Activated CD8-positive, alpha-beta memory T cell treated with anti-CD3 and anti-CD28 coated beads, Interleukin-2, amount 50 U/mL, for 4 hours (primary cell): ENCODE results near the gene MYLK2.
"Not testable (repeated sequence)": the region's sequence is repeated elsewhere in the genome, so short reads cannot be mapped to it uniquely, and the experiment has no call there.

Experiments used
- DNase-seq: peaks from one replicate; pipeline ENCODE4 v3.0.0-alpha.2; 2020

The MYLK2 gene

DNA sequence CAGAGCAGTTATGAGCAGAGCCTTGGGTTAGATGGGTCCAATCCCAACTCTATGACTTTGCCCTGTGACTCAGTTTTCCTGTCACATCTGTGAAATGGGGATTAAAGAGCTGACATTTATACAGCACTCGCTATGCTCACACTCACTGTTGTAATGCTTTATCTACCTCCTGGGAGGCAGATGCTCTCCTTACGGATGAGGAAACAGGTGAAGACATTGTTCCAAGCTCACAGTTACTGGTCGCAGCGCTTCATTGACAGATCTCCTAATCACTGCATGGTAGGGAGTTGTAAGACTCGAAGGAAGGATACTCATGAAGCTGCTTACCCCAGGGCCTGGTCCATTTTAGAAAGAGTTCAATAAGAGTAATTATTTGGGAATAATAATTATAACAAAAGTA lies 2.9 kb upstream of the MYLK2 start:
- no peak for DNase-seq

DNA sequence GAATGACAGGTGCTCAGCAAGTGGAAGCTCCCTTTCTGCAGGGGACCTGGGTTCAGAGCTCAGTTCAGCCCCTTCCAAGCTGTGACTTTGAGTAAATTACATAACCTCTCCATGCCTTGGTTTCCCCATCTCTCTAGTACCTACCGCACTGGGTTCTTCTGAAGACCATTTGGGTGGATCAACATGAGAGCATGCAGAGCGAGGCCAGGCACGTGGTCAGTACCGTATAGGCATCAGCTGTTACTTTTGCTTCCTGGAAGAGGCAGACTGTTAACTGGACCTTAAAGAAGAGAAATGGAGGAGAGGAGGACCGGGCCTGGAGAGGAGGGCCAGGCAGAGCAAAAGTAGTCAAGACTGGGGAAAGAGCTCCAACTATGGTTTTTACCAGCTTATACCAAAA lies 1.7 kb upstream of the MYLK2 start:
- no peak for DNase-seq

DNA sequence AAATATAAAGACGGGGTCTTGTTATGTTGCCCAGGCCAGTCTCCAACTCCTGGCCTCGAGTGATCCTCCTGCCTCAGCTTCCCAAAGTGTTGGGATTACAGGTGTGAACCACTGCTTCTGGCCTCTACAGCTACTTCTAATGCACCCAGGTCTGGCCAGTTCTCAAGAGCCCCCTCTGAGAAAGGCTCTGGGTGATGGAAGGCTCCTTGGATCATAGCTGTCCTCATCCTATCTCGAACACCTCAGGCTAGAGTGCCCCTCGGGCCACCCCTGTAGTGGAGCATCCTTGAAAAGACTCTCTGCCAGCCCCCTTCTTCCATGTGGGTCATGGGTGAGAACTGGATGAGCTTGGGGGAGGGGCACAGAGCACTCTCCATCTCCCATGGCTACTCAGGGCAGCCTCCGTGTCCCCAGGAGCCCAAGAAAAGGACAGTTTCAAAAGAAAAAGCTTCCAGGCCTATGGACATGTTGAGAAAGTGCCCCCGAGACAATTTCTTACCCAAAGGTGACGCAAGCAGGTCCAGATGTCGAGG lies 714 bp upstream of the MYLK2 start:
- no peak for DNase-seq

DNA sequence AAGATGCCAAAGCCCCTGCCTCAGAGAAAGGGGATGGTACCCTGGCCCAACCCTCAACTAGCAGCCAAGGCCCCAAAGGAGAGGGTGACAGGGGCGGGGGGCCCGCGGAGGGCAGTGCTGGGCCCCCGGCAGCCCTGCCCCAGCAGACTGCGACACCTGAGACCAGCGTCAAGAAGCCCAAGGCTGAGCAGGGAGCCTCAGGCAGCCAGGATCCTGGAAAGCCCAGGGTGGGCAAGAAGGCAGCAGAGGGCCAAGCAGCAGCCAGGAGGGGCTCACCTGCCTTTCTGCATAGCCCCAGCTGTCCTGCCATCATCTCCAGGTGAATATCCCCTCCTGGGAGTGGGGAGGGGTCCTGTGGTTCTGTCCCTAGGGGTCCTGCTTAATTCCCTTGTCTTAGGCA lies 1.1 kb downstream of the MYLK2 start:
- DNase-seq = no peak

DNA sequence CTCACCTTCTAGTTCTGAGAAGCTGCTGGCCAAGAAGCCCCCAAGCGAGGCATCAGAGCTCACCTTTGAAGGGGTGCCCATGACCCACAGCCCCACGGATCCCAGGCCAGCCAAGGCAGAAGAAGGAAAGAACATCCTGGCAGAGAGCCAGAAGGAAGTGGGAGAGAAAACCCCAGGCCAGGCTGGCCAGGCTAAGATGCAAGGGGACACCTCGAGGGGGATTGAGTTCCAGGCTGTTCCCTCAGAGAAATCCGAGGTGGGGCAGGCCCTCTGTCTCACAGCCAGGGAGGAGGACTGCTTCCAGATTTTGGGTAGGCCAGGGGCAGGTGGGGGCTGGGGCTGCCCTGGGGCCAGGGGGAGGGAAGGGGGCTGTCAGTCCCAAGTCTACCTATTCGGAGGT lies 2.3 kb downstream of the MYLK2 start:
- no peak for DNase-seq

DNA sequence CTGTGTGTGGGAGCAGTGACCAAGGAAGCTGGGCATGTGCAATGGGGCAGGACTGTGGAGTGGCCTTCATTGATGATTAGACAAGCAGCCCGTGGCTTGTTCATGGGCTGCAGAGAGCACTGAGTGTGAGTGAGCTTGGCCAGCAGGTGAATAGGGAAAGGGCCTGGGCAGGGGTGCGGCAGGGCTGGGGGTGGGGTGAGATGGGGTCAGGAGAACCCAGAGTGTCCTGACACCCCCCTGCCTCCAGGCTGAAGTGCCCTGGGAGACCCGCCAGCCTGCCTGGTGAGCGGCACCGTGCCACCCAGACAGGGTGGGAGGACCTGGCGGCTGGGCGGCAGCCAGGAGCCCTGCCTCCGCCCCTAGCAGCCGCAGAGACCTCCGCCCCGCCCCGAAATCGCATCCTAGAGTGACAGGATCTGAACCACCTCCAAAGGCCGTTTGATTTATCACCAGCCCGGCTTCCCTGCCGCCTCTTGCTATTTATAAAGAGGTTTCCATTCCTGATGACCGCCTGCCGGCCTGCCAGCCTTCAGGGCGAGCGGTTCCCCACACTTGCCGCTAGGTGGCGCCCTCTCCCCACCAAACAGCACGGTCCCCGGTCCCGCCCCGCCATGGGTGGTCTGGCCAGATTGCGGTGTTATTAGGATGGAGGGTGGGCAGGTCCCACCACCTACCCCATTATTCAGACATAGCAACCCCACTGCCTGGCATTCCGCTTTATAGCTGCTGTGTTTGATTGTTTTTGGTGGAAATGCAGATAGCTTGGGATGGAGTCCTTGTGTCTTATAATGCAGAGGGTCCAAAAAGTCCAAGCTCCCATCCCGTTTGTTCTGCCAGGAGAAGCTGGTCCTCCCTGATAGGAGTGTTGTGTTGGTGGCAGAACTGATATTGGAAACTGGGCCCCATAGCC lies 3.5 kb downstream of the MYLK2 start:
- peak; percentile 81 for DNase-seq

DNA sequence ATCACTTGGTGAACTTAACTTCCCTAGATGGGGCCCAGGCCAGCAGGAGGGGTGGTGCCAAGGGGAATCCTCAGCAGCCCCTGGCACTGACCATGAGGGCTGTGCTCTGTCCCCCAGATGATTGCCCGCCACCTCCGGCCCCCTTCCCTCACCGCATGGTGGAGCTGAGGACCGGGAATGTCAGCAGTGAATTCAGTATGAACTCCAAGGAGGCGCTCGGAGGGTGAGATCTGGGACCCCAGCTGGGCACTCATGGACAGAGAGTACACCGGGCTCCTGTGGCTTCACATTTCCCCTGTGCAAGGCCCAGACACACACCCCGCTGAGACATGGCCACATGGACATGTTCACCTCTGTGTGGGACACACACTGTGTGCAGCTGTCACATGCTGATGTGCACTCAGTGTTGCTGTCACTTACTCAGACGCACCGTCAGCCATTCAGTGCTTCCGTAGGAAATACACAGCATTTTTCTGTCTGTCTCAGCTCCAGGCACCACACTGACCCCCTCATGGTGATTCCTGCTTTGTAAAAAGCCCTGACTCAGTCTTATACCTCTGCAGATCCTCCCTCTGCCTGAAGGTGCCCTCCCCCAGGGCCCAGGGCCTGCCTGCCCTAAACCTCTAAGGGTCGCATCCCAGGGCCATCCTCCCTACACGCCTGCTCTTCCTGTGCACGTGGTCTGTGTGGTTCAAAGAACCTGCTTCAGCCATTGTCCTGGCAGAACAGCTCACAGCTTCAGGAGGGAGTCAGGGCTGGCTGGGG lies 4.4 kb downstream of the MYLK2 start:
- no peak for DNase-seq

DNA sequence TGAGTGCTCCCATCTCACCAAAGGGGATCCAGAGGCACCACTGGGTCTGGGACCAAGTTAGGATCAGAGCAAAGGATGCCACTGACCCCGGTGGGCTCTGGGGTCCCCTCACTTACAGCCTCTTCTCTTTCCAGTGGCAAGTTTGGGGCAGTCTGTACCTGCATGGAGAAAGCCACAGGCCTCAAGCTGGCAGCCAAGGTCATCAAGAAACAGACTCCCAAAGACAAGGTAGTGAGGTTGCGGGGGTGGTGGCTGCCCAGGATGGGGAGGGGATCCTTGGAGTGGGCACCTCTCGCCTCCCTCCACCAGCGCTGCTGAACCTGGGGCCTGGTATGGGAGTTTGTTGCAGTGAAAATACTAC lies 4.9 kb downstream of the MYLK2 start:
- DNase-seq = no peak

DNA sequence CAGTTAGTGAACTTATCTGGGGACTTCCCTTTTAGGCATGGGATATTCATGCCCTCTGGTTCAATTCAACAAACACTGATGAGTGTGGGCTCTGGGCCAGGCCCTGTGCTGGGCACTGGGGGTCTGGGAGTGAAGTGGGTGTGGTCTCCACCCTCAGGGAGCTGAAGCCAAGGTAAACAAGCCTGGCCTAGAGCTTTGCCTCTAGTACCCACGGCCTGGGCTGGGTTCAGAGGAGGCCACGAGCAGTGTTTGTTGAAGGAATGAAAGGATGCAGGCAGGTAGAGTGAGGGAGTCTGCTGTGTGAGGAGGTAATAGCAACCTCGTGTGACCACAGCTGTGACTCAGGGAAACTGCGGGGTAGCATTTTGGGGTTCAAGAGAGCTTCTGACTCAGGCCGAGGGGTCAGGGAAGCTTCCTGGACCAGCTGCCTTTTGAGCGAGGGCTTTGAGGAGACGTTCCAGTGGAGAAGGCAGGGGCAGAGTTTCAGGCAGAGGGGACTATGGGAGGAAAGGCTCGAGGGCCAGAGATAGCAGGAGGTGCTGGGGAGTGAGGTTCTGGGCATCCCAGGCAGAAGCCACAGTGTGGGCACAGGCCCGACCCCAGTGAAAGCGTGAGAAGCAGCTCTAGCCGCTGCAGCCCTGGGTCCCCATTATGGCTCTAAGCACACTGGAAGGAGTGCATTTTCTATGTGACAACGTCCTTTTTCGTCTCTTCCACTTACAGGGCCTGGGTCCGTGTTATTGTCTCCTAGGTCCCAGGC lies 5.6 kb downstream of the MYLK2 start:
- no peak for DNase-seq

DNA sequence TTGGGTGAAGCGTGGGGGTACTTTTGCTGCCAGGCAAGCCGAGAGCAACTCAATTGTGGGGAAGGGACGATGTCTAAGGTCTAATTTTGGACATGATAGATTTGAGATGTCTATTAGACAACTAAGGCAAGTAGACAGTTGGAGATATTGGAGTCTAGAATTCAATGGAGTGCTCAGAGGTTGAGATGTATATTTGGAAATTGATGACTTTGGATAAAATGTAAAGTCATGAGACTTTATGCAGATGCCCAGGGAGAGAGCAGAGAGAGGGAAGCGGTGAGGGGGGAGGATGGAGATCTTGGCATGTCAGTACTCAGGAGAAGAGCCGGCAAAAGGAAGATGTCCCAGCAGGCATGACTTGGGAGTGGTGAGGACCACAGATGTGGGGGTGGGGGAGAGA lies 6.9 kb downstream of the MYLK2 start:
- DNase-seq = no peak

DNA sequence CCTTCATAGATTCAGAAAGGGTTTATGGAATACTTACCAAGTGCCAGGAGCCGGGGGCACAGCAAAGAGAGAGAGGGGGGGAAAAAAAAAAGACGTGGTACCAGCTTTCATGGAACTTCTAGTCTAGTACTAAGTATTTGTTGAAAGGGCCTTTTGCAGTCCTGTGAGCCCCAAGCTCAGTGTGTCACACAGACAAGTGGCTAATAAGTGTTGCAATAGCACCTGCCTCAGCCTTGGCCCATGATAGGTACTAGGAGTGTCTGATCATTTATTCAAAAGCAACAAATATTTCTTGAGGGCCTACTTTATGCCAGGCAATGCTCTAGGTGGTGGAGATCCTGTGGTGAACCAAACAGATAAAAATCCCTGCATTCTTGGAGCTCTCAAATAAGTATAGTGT lies 7.9 kb downstream of the MYLK2 start:
- no peak for DNase-seq

DNA sequence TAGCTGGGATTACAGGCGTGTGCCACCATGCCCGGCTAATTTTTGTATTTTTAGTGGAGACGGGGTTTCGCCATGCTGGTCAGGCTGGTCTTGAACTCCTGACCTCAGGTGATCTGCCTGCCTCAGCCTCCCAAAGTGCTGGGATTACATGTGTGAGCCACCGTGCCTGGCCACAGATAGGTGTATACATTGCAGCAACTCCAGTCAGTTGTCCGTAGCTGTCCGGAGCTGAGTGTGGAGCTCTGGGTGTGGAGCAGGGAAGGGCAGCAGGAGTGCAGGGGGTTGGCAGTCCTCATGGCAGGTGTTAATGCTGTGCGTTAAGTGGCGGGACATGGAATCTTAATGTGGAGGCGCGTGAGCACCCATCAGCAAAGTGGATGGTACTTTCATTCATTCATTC lies 8.9 kb downstream of the MYLK2 start:
- not testable (repeated sequence) for DNase-seq

DNA sequence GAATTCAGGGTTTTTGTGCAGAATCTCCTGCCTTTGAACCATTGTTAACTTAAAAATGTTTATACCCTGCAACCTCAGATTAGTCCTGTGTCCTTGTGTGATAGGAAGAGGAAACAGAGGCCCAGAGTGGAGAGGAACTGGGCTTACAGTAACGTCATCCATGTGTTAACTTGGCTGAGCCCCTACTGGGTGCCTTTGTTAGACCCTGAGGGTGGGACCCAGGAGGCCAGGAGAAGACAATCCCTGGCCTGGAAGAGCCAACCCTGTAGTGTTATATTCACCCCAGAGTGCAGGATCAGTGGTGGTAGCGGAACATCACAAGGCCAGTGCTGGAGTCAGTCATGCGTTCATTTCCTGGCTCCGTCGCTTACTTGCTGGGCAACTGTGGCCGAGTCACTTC lies 10.6 kb downstream of the MYLK2 start:
- DNase-seq = no peak

DNA sequence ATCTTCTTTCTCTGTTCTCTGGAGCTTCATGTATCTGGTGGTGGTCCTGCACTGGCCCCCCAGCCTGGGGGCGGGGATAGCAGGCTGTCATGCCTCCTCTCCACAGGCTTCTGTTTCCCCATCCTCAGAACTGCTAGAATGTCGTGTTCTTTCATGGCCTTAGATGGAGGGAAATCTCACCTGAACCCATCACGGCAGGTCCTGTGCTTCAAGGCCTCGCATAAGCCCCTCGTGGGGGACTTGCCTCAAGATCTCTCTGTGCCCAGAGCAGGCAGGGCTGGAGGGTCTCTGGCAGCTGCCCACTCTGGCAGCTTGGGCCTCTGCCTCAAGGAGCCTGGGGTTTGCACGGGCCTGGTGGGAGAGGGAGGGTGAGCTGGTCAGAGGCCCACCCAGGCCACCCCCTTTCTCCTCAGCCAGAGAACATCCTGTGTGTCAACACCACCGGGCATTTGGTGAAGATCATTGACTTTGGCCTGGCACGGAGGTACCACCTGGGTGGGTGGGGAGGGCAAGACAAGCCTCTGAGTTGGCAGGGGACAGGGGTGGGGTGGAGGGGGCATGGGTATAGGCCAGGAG lies 11.3 kb downstream of the MYLK2 start:
- no peak for DNase-seq

DNA sequence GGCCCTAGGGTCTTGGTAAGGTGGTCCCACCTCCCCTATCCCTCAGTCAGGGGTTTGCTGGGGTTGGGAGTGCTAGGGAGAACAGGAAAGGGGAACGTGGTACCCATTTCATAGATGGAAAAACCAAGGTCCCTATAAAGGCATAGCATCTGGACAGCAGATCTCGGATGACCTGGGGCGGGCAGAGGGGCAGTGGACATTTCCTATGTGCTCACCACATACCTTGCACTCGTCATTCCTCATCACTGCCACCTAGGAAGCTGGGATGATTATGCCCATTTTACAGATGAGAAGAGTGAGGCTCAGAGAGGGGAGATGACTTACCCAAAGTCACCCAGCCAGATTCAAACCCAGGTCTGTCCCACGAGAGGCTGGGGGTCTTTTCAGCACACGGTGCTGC lies 12.1 kb downstream of the MYLK2 start:
- no peak for DNase-seq

DNA sequence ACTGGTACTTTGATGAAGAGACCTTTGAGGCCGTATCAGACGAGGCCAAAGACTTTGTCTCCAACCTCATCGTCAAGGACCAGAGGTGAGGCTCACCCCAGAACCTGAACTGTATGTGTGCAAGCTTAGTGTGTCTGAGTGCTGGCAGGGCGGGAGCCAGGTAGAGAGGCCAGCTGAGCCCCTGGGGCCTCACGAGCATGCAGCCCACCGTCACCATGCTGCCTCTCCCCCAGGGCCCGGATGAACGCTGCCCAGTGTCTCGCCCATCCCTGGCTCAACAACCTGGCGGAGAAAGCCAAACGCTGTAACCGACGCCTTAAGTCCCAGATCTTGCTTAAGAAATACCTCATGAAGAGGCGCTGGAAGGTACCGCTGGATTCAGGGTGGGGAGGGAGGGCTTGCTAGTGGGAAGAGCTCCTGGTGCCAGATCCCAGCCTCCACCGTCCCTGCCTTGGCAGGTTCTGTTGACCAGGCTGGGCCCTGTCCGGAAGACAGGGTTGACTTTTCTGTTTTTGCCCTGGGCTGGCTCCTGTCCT lies 12.7 kb downstream of the MYLK2 start:
- no peak for DNase-seq

DNA sequence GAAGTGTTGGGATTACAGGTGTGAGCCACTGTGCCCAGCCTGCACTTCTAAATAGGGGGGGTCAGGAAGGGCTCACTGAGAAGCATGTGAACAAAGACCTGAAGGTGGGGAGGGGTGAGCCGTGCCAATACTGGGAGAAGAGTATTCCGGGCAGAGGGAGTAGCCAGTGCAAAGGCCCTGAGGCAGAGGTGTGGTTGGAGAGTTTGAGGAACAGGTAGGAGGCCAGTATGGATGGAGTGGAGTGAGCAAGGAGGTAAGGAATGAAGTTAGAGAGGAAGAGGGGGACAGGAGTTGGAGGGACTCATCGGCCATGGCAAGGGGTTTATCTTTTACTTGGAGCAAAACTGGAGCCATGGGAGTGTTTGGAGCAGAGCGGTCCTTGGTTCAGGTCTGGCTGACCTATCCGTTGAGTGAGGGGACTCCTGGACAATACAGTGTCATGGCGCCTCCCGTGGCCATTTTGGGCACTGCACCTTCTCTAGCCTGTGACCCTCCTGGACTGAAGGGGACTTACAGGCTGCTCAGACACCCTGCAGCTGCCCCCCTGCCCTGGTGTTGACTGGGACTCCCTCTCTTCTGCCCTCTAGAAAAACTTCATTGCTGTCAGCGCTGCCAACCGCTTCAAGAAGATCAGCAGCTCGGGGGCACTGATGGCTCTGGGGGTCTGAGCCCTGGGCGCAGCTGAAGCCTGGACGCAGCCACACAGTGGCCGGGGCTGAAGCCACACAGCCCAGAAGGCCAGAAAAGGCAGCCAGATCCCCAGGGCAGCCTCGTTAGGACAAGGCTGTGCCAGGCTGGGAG lies 14.2 kb downstream of the MYLK2 start:
- DNase-seq = peak; percentile 60

DNA sequence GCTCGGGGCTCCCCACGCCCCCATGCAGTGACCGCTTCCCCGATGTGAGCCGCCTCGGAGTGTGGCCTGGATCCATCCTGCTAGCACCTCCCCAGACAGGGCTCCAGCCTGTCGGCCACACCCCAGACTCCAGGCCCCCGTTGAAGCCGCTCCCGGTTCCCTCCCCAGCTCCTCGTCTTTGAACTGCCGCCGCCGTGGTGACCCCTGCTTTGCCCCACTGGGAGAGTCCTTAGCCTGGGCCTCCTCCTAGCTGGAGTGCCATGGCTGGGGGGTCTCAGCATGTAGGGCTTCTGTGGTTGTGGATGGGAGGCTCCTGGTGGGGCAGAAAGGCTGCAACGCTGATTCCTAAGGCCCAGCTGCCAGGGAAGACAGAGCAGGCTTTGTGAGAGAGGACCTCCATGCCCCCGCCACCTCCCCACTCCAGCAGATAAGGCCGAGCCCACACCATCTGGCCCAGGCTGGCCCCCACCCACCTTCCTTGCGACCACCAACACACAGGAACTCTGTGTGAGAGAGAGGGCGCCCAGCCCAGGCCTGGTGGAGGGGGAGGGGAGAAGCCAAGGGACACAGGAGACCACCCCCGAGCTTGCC lies 14.9 kb downstream of the MYLK2 start:
- DNase-seq = no peak

DNA sequence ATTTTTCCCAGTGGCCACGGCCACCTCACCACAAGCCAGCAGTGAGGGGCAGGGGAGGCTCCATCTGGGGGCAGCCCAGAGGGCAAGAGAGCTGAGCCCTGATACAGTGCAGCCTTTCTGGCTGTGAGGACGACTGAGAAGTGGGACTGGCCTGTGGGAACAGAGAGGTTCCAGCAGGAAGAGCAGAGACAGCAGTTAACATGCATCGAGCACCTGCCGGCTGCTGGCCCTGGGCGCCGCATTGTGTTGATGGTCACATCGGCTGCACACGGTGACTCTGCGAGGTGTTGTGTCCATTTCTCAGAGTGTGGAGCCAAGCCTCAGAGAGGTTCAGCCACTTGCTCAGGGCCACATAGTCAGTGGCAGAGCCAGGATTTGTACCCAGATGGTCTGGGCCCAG lies 16.4 kb downstream of the MYLK2 start:
- DNase-seq = no peak

DNA sequence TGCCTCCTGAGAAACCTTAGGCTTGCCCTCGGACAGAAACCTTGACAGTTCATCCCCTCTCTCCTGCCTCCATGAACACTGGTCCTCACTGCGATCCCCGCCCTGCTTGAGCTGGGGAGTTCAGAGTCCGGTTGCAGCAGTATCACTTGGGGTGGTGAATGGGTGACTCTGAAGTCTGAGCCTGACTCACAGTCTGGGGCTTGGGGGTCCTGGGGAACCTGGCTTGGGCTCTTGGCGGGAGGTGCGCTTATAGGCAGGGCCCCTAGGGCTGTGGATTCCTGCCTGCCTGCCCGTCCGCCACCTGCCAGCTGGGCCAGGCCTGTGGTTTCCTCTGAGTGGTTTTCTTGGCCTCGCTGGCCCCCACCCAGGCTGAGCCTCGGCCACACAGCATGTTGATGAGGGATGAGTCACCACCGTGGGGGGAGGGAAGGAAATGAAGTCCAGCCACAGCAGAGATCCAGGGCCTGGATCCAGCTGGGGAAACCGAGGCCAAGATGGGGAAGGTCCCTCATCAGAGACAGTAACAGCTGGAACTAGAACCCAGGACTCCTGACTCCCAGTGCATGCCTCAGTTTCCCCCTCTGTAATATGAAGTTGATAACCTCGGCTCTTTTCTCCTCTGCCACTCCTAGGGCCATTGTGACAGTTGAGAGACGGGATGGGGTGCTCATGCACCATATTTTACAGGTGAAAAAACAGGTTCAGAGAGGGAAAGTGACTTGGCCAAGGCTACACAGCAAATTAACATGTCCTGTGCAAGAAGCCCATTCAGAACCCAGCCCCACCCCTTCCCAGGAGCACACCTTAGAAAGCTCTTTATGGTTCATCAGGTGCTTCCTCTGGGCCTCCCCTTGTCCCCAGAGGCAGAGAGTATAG lies 17.1 kb downstream of the MYLK2 start:
- DNase-seq = no peak
